ENCODE data around the gene PPP1CC.
"Not testable (repeated sequence)": the region's sequence is repeated elsewhere in the genome, so short reads cannot be mapped to it uniquely, and the experiment has no call there.

The PPP1CC gene

DNA sequence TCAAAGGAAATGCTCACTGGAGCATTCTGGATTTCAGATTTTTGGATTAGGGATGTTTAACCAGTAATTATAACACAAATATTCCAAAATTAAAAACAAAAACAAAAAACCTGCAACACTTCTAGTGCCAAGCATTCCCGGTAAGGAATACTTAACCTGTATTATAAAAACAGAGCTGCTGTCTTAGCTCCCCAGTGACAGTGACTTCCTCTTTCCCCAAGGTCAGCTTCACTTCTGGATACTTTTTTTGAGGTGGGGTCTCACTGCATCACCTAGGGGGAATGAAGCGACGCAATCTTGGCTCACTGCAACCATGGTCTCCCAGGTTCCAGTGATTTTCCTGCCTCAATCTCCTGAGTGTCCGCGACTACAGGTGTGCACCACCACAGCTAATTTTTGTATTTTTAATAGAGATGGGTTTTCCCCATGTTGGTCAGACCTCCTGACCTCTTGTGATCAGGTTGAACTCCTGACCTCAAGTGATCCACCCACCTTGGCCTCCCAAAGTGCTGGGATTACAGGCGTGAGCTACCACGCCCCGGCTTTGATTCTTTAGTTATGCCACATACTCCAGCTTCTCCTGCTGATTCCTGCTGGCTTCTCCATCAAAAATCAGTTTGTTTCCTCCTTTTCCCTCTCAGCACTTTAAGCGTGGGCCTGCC lies 15.9 kb downstream of the PPP1CC start:
- DNase-seq (ENCODE audit: insufficient read length, low spot score) (no peak), FAIRE-seq (no peak)

DNA sequence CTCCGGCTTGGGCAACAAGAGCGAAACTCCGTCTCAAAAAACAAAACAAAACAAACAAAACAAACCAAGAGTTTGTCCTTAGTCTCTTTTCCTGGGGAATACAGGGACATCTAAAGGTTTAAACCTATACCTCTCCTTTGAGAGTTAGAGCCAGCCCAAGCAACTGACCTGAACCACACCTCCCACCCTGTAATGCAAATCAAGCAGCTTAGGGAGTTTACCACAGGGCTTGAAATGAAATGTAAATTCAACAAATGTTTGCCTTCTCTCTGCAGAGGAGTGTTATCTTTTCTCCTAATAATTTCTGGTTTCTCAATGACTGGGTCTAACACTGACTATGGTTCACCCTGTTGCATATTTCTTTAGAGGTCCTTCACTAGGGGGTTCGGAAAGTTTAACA lies 16.7 kb downstream of the PPP1CC start:
- FAIRE-seq = no peak
- no peak for DNase-seq (ENCODE audit: insufficient read length, low spot score)

DNA sequence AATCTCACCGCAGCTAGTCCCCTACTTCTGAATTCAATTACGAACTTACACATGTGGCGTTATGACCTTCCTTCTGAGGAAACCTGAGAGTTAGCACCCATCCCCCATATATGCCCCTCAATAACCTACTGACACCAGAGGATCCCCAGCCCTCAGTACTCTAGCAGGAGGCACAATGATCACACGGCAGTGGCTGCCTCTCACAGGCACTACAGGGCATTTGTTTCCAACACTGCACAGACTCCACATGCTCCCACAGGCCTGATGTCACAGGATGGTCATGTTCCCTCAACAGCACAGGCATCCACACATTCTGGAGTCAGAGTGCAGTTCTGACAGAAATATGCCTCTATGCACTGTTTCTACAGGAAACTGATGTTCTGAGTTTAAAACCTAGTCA lies 17.4 kb downstream of the PPP1CC start:
- no peak for FAIRE-seq
- no peak for DNase-seq (ENCODE audit: insufficient read length, low spot score)

DNA sequence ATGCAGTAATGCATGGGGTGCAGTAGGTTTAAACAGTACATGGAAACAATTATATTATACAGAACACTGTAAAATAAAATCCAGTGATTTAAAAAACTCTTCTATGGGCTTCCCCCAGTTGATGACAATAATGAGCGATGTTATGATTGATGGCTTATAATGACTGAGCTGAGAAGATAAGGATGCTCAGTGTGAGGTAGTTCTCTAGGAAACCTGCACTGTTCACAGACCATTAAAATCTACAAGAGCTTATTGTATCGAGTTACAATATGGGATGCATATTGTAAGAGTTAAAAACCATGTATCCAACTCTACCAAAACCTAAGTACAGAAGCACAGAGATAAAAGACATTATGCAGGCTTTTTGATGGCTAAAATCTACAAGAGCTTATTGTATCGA lies 19.8 kb downstream of the PPP1CC start:
- FAIRE-seq; DNase-seq (ENCODE audit: insufficient read length, low spot score): not testable (repeated sequence)

DNA sequence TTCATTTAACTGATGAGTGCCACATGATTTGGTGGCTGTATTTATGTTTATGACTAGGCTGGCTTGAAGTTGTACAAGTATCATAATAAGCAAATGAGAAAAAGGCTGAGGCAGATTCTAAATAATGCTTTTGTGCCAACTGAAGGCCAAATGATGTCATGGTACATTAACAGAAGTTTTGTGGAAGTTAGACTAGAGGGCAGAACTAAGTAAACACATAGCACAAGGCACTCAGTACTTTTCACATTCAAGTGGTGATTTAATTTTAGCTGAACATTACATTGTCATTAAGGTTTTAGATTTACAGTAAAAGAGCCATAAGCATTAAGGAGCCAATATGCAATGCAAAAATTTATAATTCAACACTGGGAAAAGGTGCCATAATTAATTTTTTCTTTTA lies 21.1 kb downstream of the PPP1CC start:
- FAIRE-seq = no peak
- DNase-seq (ENCODE audit: insufficient read length, low spot score) = no peak

DNA sequence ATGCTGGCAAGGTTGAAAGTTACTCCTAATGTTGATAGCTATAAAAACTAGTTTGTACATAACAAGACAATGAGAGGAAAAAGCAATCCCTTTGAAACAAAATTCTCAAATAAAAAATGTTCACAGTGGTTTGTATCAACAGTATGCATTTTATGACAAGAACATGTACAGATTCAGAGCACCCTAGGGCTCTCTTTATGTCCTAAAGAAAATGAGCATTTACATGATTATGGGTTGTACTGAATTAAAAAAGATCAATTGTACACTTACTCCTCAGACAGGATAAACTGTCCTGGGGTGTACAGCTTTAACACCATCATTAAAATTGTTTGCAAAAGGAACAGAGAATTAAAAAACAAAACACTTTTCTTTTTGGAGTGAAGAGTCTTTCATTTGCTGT lies 22.2 kb downstream of the PPP1CC start:
- DNase-seq (ENCODE audit: insufficient read length, low spot score) (no peak), FAIRE-seq (no peak)

DNA sequence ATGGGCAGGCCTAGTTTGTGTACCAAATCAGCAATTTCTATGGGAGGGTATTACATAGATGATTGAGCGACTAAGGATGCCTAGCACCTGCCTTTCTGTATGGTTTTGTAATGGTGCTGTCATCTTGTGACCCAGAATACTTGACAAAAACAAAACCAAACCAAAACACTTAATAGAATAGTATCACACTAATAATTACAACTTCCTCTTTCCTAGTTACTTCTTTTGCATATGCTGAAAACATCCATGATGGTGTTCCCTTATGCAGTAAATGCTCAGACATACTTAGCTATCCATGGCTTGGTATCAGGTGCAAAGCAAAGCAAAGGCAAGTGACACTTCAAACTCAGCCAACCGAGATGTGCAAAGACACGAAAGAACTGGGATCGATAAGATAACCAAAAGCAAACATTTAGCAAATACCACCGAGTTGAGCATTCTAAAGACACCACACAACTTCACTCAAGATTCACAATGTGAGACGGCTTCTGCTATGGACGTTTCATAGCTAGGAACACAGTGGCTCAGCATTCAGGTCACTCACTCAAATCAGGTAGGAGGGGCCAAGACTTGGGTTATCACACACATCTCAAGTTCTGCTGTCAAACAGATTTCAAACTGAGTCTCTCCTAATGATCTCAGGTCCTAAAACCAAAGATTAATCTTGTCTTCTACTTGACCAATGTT lies 24.3 kb downstream of the PPP1CC start:
- DNase-seq (ENCODE audit: insufficient read length, low spot score) = no peak
- FAIRE-seq = no peak

DNA sequence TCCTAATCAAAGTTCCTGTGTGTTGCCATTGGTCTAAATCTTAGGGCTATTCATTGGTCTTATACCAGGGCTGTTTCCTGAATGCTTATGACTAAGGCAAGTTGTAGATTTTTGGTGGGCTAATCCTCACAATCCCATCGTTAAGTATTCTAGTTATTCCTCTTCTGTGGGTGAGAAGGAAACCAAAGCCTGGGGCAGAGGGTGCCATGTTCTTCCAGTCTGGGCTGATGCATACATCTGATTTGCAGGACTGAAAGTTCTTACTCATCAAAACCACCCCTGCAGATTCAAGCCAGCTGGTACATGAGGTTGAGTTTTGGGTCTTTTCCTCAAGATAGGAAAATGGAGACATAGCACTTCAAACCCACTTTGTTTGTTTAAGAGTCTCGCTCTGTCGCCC lies 25.7 kb downstream of the PPP1CC start:
- FAIRE-seq (no peak), DNase-seq (ENCODE audit: insufficient read length, low spot score) (no peak)

DNA sequence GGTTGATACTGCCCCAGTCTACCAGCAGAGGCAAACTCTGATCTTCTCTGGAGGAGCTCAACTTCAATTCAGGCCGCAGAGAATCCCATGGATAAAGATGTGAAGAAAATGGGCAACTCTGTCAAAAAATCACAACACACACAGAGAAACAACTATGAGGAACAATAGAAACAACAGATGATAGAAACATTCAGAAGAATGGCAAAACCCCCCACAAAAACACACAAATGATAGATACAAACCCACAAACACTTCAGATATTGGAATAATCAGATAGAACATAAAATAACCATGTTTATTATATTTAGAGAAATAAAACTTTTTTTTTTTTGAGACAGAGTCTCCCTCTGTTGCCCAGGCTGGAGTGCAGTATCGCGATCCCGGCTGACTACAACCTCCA lies 33.8 kb downstream of the PPP1CC start:
- DNase-seq (ENCODE audit: insufficient read length, low spot score) (no peak), FAIRE-seq (no peak)

DNA sequence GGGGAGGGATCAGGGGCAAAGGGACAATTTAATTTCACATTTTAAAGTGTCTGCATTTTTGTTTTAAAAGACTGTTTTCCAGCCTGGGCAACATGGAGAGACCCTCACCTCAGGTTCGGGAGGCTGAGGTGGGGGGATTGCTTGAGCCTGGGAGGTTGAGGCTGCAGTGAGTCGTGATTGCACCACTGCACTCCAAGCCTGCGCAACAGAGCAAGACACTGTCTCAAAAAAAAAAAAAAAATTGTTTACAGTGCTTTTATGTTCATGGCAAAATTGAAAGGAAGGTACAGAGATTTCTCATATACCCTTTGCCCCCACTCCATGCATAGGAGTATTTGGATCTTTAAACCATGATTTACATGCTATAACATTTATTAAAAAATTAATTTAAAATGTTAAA lies 37.4 kb downstream of the PPP1CC start:
- FAIRE-seq = no peak
- no peak for DNase-seq (ENCODE audit: insufficient read length, low spot score)

DNA sequence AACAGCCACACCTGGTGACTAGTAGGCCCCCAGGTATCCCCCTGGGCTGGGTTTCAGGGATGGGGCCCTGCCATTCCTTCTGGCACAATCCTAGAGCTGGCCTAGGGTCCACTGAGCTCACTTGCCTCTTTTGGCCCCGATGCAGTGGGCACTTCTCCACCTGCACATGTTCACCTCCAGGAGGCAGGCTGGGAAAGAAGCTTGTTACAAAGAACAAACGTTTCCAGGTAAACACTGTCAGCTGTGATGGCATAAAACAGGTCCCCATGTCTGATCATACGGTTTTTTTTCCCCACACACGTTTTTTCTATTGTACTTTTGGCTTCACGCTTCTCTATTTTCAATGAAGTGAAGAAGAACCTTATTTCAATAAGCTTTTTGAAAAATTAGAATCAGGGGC lies 37.9 kb downstream of the PPP1CC start:
- FAIRE-seq = no peak
- DNase-seq (ENCODE audit: insufficient read length, low spot score) = no peak

DNA sequence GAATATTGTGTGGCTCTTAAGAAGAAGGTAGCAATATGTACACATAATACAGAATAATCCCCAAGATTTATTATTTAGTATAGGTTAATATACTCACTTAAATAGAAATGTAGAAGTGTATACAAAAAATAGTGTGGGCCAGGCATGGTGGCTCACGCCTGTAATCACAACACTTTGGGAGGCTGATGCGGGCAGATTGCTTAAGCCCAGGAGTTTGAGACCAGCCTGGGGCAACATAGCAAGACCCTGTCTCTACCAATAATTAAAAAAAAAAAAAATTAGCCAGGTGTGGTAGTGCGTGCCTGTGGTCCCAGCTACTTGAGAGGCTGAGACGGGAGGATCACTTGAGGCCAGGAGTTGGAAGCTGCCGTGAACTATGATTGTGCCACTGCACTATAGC lies 38.5 kb downstream of the PPP1CC start:
- FAIRE-seq (no peak), DNase-seq (ENCODE audit: insufficient read length, low spot score) (no peak)

DNA sequence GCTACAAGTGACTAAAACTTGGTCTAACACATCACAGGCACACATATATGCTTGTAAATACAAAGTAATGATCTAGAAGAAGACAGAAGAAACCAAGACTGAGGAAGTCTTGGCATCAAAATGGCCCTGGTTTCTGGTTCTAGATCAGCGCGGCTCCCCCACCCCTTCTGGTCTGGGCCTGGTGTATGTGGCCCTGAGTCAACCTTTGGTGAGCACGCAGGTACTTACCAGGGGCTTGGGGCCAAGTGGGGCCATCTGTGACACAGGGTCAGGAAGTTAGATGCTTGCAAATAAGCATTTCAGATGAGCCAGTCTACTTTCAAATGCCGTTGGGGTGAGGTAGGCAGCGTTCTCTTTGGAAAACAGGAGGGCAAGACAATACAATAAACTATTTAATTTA lies 40.6 kb downstream of the PPP1CC start:
- FAIRE-seq (no peak), DNase-seq (ENCODE audit: insufficient read length, low spot score) (no peak)

DNA sequence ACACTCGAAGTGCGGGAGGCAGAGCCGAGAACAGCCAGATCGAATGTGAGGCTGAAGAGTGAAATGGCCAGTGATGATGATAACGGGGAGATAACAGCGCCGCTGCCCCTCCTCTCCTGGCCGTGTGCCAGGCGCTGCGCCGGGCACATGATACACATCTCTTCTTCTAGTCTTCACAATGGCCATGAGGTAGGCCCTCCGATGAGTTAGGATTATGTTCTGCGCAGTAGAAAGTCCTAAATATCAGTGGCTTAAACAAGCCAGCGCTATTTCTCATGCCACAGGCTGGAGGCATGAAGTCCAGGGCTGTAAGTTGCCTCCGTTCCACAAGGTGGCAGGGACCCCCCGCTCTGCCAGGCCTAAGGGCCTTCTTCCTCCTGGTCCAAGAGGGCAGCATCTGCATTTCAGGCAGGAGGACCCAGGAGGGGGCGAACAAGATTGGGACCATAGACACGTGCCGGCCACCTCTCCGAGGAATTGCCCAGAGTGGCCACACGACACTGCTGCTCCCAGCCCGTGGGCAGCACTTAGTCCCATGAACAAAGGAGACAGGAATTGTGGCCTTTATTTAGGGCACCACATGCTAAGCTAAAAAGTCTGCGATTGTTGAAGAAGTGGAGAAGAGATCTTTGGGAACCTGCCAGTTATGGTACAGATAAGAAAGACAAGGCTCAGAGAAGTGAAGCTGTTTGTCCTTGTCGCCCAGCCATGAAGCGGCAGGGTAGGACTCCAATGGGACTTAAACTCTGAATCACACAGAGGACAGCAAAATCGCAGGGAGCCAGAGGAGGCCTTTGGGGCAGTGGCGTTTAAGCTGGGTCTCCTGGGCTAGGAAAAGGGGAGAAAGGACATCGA lies 42.9 kb downstream of the PPP1CC start:
- DNase-seq (ENCODE audit: insufficient read length, low spot score) (no peak), FAIRE-seq (no peak)

DNA sequence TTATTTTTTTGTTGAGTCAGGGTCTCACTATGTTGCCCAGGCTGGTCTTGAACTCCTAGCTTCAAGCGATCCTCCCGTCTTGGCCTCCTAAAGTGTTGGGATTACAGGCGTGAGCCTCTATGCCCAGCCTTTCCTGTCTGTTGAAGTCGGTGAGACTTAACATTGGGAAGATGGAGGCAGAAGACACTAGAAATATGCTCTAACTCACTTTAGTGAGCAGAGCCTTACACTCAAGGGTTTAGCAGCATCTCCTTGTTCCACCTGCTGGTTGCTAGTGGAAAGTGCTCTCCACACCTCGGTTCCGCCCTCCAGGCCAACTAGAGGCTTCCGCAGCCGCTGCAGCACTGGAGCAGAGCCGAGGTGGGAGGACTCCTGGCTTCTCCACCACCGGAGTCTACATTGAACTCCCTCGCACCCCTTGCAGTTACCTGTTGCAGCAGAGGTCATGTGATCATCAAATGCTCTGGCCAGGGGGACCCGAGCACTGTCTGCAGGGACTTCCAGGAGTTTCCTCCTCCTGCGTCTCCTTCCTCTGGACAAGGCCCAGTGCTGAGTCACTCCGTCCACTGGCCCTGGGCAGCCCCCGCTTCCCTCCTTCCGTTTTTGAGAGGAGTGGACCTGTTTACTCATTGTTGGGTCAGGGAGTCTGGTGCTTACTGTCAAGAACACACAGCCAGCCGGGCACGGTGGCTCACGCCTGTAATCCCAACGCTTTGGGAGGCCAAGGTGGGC lies 44.4 kb downstream of the PPP1CC start:
- DNase-seq (ENCODE audit: insufficient read length, low spot score) = peak; percentile 67
- peak; percentile 97 for FAIRE-seq

DNA sequence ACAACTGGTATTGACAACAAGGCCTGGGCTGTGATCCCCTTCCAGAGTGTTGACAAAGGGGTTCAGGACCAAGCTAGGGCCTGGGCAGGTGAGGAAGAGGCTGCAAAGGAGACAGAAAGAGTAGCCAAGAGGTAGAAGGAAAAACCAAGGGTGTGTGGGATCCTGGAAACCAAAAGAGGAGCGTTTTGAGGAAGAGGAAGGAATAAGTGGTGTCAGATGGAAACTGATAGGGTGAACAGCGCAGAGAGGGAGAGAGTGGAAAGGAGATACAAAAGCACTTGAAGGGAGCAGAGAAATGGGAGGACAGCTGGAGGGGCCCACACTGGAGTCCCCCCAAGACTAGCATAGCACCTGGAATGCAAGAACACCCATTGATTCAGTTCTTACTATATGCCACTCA lies 45.5 kb downstream of the PPP1CC start:
- FAIRE-seq (no peak), DNase-seq (ENCODE audit: insufficient read length, low spot score) (no peak)

DNA sequence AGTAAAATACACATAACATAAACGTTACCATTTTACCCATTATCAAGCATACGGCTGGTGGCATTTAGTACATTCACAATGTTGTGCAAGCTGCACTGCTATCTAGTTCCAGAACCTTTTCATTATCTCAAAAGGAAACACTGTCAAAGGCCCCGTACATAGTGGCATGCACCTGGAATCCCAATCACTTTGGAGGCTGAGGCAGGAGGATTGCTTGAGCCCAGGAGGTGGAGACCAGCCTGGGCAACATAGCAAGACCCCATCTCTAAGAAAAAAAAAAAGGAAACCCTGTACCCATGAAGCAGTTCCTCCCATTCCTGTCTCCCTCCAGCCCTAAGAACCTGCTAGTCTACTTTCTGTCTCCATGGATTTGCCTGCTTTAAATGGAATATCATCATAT lies 46.4 kb downstream of the PPP1CC start:
- FAIRE-seq (no peak), DNase-seq (ENCODE audit: insufficient read length, low spot score) (no peak)

DNA sequence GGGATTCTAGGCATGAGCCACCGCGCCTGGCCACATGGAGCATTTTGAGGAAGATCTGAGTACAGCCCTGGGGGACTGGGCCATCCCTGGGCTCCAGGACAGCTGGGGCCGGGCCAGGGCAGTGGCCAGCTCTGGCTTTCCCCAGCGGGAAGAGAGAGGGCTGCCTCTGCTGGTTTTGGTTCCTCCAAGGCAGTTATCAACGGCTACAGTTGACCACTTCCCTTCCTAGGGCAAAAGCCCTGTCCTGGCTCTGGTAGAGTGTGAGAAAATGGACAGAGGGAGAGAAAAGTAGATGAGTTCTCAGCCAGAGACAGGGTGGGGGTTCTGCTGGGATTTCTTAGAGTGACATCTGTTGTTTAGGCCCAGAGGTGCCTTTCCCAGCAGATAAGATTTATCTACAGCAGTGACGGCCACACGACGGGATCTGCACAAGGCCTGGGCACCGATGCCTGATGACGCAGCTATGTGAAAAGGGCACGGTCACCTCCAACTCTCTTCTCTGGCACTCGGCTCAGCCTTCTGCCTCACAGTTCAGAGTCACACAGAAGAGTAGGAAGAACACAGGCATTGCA lies 48.3 kb downstream of the PPP1CC start:
- no peak for DNase-seq (ENCODE audit: insufficient read length, low spot score)
- FAIRE-seq = no peak

DNA sequence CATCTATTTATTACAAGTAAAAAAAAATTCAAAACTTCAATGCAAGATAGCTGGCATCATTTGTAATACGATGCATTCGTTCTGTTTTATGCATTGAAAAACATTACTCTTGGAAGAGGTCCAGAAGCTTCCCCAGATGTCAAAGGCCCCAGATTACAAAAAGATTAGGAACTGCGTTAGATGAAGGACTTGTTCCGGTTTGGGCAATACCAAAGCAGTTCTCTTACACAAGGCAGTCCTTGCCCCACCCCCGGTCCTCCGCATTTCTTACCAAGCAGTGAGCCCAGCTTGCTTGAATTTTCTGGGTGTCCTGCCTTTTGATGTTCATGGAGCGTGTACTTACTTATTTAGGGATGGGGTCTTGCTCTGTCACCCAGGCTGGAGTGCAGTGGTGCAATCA lies 49.0 kb downstream of the PPP1CC start:
- no peak for FAIRE-seq
- DNase-seq (ENCODE audit: insufficient read length, low spot score) = no peak

DNA sequence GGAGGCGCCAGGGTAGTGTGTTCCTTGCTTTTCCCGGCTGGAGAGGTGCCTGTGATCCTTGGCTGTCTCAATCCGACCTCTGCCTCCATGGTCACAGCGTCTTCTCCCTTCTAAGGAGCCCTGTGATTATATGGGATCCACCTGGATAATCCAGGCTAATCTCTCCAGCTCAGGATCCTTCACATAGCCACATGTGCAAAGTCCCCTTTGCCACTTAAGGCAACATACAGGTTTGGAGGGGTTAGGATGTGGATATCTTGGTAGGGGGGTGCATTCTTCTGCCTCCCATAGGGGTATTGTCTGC lies 52.6 kb downstream of the PPP1CC start:
- FAIRE-seq (no peak), DNase-seq (ENCODE audit: insufficient read length, low spot score) (no peak)

Data from GM19239 (cell line).